Gastroesophageal sphincter (tissue), 4 donors: ENCODE data around the gene PARL. TPM values are rescaled to one million over a fixed set of nuclear protein-coding genes. Genes with fewer than 3 reads are reported as not detected.

ENCODE experiments used
- ATAC-seq: fragments of 150-250 bp; one replicate; pipeline ENCODE4 v1.9.1; 2016; ENCODE audit warnings: mild to moderate bottlenecking, moderate library complexity
- H3K27ac ChIP-seq, 4 donors: fragments of 200-600 bp; sonication (generic) in 3 of 4; 1 replicate in 3 of 4; 2 replicates in 1 of 4; pipeline ENCODE4 v1.5.1; 2016 to 2019
- H3K27me3 ChIP-seq: fragments of 200-600 bp; sonication (generic); one replicate; pipeline ENCODE4 v1.5.1; 2019
- H3K36me3 ChIP-seq, 2 donors: fragments of 200-600 bp; sonication (generic); one replicate each; pipeline ENCODE4 v1.5.1; 2019; ENCODE audit warnings: control low read depth in 1 of 2
- H3K4me1 ChIP-seq, 3 donors: fragments of 200-600 bp; sonication (generic); 1 replicate in 2 of 3; 2 replicates in 1 of 3; pipeline ENCODE4 v1.5.1; 2016 to 2019; ENCODE audit warnings: control low read depth in 2 of 3
- H3K4me3 ChIP-seq, 2 donors: fragments of 200-600 bp; sonication (generic); one replicate each; pipeline ENCODE4 v1.5.1; 2019; ENCODE audit warnings: mild to moderate bottlenecking in 1 of 2, moderate library complexity in 1 of 2
- H3K9me3 ChIP-seq, 3 donors: fragments of 200-600 bp; sonication (generic); one replicate each; pipeline ENCODE4 v1.5.1; 2017 to 2019; ENCODE audit warnings: control low read depth in 2 of 3
- EP300 ChIP-seq: sonication (generic); formaldehyde crosslinking; IDR thresholded peaks from one replicate; pipeline ENCODE4 v1.6.1; 2017; ENCODE audit warnings: antibody characterized with exemption, mild to moderate bottlenecking
- POLR2A ChIP-seq, 2 donors: fragments of 450-650 bp; IDR thresholded peaks; one replicate each; pipeline ENCODE4 v1.6.1; 2017; ENCODE audit warnings: antibody characterized with exemption in 2 of 2, mild to moderate bottlenecking in 2 of 2, moderate library complexity in 1 of 2
- POLR2AphosphoS5 ChIP-seq: sonication (generic); formaldehyde crosslinking; IDR thresholded peaks from one replicate; pipeline ENCODE4 v1.6.1; 2017; ENCODE audit warnings: antibody characterized with exemption
- WGBS, 2 donors: methylation state at CpG; one replicate each; pipeline ENCODE4 v1.1.5; 2018; ENCODE audit warnings: low coverage in 1 of 2; 5-methylcytosine and 5-hydroxymethylcytosine counted together
- total RNA-seq, 4 donors: library from RNA; depleted of rRNA; stranded (reverse); fragments of >200 nt; gene quantifications; one replicate each; pipeline ENCODE4 v1.1.0, GENCODE V29; 2016
- TF ChIP-seq, protein P1 (sequence below), 4 experiments: fragments of 200-600 bp in 2 of 4; fragments of 450-650 bp in 2 of 4; sonication (generic) in 1 of 4; IDR thresholded peaks; one replicate each; pipeline ENCODE4 v1.5.1; 2017 to 2019; ENCODE audit warnings: antibody characterized with exemption in 4 of 4, mild to moderate bottlenecking in 2 of 4, moderate library complexity in 2 of 4

PARL gene
- total RNA-seq, 4 donors from 2014 or later: 40.6 to 55.7 (median 54.7) TPM

- 81 to 82% methylated on average over 5 to 6 of the region's 14 CpGs for WGBS, 2 donors
- TF ChIP-seq EP300: no peak
- no peak for TF ChIP-seq POLR2AphosphoS5
- TF ChIP-seq, protein P1, sequence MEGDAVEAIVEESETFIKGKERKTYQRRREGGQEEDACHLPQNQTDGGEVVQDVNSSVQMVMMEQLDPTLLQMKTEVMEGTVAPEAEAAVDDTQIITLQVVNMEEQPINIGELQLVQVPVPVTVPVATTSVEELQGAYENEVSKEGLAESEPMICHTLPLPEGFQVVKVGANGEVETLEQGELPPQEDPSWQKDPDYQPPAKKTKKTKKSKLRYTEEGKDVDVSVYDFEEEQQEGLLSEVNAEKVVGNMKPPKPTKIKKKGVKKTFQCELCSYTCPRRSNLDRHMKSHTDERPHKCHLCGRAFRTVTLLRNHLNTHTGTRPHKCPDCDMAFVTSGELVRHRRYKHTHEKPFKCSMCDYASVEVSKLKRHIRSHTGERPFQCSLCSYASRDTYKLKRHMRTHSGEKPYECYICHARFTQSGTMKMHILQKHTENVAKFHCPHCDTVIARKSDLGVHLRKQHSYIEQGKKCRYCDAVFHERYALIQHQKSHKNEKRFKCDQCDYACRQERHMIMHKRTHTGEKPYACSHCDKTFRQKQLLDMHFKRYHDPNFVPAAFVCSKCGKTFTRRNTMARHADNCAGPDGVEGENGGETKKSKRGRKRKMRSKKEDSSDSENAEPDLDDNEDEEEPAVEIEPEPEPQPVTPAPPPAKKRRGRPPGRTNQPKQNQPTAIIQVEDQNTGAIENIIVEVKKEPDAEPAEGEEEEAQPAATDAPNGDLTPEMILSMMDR (IDR thresholded peaks at IDR 0.05): no peak
- TF ChIP-seq POLR2A (IDR thresholded peaks at IDR 0.05): no peak
- no peak for ATAC-seq
- no peaks in the 10 kb centered on the region for H3K27me3 ChIP-seq
- no peaks in the 10 kb centered on the region for H3K9me3 ChIP-seq
- H3K27ac ChIP-seq: no peak overlapping the region
- no peak overlapping the region for H3K4me3 ChIP-seq
- peaks cover 0 to 19% (median 9%) of the 10 kb centered on the region in 3 donors for H3K4me1 ChIP-seq
- H3K36me3 ChIP-seq: peaks cover 0 to 53% of the 10 kb centered on the region in 2 donors
Measured at GRCh38 chr3:183827809-183828537, 56.7 kb downstream of the PARL start.

- Histone ChIP-seq H3K9me3 (no peaks in the 10 kb centered on the region), H3K27me3 (no peaks in the 10 kb centered on the region), H3K36me3 (peaks cover 0 to 39% of the 10 kb centered on the region in 2 donors), H3K27ac (no peak overlapping the region), H3K4me3 (no peak overlapping the region), H3K4me1 (peaks cover 0 to 19% (median 9%) of the 10 kb centered on the region in 3 donors)
- TF ChIP-seq POLR2AphosphoS5 (no peak), EP300 (no peak), POLR2A (IDR thresholded peaks at IDR 0.05) (no peak)
- TF ChIP-seq, protein P1 (IDR thresholded peaks at IDR 0.05): no peak
- 88 to 89% methylated on average over 8 of the region's 14 CpGs for WGBS, 2 donors
- no peak for ATAC-seq
Measured at GRCh38 chr3:183826448-183827250, 58.0 kb downstream of the PARL start.

- Histone ChIP-seq H3K27ac (peak within 1 kb of the TSS in 2 of 4 donors; percentile 17 to 68), H3K4me3 (peak within 1 kb of the TSS; percentile 35 to 70), H3K9me3 (no peaks in the 10 kb centered on the region), H3K27me3 (no peaks in the 10 kb centered on the region), H3K4me1 (peaks cover 0 to 19% (median 9%) of the 10 kb centered on the region in 3 donors), H3K36me3 (peaks cover 0 to 31% of the 10 kb centered on the region in 2 donors)
- ATAC-seq: peak; percentile 57
- TF ChIP-seq, protein P1 (IDR thresholded peaks at IDR 0.05): peak in 2 of 4 experiments; percentile 13 to 36
- TF ChIP-seq POLR2A (IDR thresholded peaks at IDR 0.05): no peak
- no peak for TF ChIP-seq EP300
- TF ChIP-seq POLR2AphosphoS5: no peak
- WGBS, 2 donors: 13% methylated on average over 5 of the region's 69 CpGs; no CpG with 5 or more reads in 1 of the 2 donors
Measured at GRCh38 chr3:183825456-183826161, 59.1 kb downstream of the PARL start, which contains the start of gene MAP6D1. MAP6D1 (minus strand) TSS chr3:183825577; CDS start chr3:183825547, 30 bp downstream.

DNA sequence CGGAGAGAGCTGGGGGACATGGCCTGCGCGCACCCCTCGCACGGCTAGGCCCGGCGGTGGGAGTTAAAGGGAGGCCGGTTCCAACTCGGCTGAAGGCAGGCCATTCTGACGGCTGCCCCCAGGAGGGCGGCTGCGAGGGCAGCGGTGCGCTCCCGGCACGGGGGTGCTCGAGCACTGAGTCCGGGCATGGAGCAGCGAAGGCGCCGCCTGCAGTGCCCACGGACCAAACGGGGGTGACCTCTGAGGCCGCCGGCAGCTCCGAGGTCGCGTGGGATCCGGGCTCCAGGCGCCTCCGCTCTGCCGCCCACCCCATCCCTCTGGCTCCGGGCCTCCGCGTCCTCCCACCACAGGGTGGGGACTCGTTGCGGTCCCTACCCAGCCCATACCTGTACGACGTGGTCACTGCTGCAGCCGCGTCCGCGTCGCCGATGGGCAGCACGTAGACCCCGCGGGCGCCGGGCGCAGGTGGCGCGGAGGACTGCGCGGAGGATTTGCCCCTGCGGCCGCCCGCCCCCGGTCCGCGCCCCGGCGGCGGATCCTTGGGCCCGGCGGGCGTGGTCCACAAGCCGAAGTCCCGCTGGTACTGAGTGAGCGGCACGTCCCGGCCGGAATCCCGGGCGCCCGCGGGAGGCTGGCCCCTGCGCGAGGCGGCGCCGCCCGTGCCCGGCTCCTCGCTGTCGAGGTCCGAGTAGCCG, 59.8 kb downstream of the PARL start:
- Histone ChIP-seq H3K4me1 (peaks cover 0 to 19% (median 9%) of the 10 kb centered on the region in 3 donors), H3K36me3 (peaks cover 0 to 24% of the 10 kb centered on the region in 2 donors), H3K9me3 (no peaks in the 10 kb centered on the region), H3K27ac (peak overlapping the region in 1 of 4 donors; percentile 68), H3K4me3 (peak overlapping the region; percentile 35 to 70), H3K27me3 (no peaks in the 10 kb centered on the region)
- 0% methylated on average over 3 of the region's 88 CpGs; no CpG with 5 or more reads in 1 of the 2 donors for WGBS, 2 donors
- ATAC-seq: peak; percentile 47
- no peak for TF ChIP-seq POLR2AphosphoS5
- no peak for TF ChIP-seq POLR2A (IDR thresholded peaks at IDR 0.05)
- TF ChIP-seq, protein P1 (IDR thresholded peaks at IDR 0.05): no peak
- no peak for TF ChIP-seq EP300
